Stimulated activated CD4-positive, alpha-beta T cell treated with anti-CD3 and anti-CD28 coated beads, Interleukin-12 subunit alpha, Interleukin-12 subunit beta, amount 100 ng/mL, for 4 hours (primary cell): ENCODE data around the gene PANX1.
"Not testable (repeated sequence)": the region's sequence is repeated elsewhere in the genome, so short reads cannot be mapped to it uniquely, and the experiment has no call there.

ENCODE experiments used
- DNase-seq: peaks from one replicate; pipeline ENCODE4 v3.0.0-alpha.2; 2020

PANX1 gene

GRCh38 chr11:94150704-94151685, 22.4 kb downstream of the PANX1 start:
- no peak for DNase-seq

- no peak for DNase-seq
Observed at GRCh38 chr11:94151903-94152677, 23.4 kb downstream of the PANX1 start.

- DNase-seq = no peak
Observed at GRCh38 chr11:94152678-94153065, 24.0 kb downstream of the PANX1 start.

- no peak for DNase-seq
Observed at GRCh38 chr11:94153320-94153719, 24.7 kb downstream of the PANX1 start.

- DNase-seq = no peak
Observed at GRCh38 chr11:94154095-94154856, 25.6 kb downstream of the PANX1 start.

- DNase-seq = not testable (repeated sequence)
Observed at GRCh38 chr11:94157339-94157738, 28.7 kb downstream of the PANX1 start.

GRCh38 chr11:94168882-94169281, 40.2 kb downstream of the PANX1 start:
- no peak for DNase-seq

GRCh38 chr11:94169516-94169915, 40.9 kb downstream of the PANX1 start:
- DNase-seq = no peak

GRCh38 chr11:94169930-94170545, 41.4 kb downstream of the PANX1 start:
- DNase-seq = no peak

- no peak for DNase-seq
Observed at GRCh38 chr11:94170953-94171352, 42.3 kb downstream of the PANX1 start.

GRCh38 chr11:94171693-94172440, 43.2 kb downstream of the PANX1 start:
- peak; percentile 15 for DNase-seq

GRCh38 chr11:94175535-94175934, 46.9 kb downstream of the PANX1 start:
- no peak for DNase-seq

- DNase-seq = no peak
Observed at GRCh38 chr11:94178331-94178730, 49.7 kb downstream of the PANX1 start.

GRCh38 chr11:94179696-94180095, 51.1 kb downstream of the PANX1 start:
- no peak for DNase-seq

- DNase-seq = no peak
Observed at GRCh38 chr11:94181526-94181925, 52.9 kb downstream of the PANX1 start.

- no peak for DNase-seq
Observed at GRCh38 chr11:94181943-94182342, 53.3 kb downstream of the PANX1 start.

GRCh38 chr11:94183251-94183885, 54.7 kb downstream of the PANX1 start:
- no peak for DNase-seq

GRCh38 chr11:94183886-94184264, 55.2 kb downstream of the PANX1 start:
- DNase-seq = peak; percentile 10

GRCh38 chr11:94184362-94184761, 55.7 kb downstream of the PANX1 start:
- DNase-seq = no peak

- no peak for DNase-seq
Observed at GRCh38 chr11:94184846-94185245, 56.2 kb downstream of the PANX1 start.

- no peak for DNase-seq
Observed at GRCh38 chr11:94185416-94186084, 56.9 kb downstream of the PANX1 start.
